DND-41 (cell line): ENCODE results near the gene ATF6.

ENCODE experiments used
- ATAC-seq: fragments of 200-7000 bp; cut with Tn5 transposase; 3 replicates; pipeline ENCODE4 v1.9.1; 2021; ENCODE audit warnings: low read depth; ENCODE audit not compliant: insufficient read depth
- DNase-seq: peaks from one replicate; pipeline ENCODE4 v3.0.0-alpha.2; 2020
- H2AFZ ChIP-seq: 2 replicates; pipeline ENCODE4 v1.6.0; 2012; ENCODE audit warnings: low read depth, low read length
- H3K27ac ChIP-seq: 2 replicates; pipeline ENCODE4 v1.5.1; 2012; ENCODE audit warnings: low read length, inconsistent platforms
- H3K27me3 ChIP-seq: fragments of 200-600 bp; sonication (generic); 2 replicates; pipeline ENCODE4 v1.6.0; 2012; ENCODE audit warnings: low read length, mild to moderate bottlenecking, inconsistent platforms; ENCODE audit not compliant: insufficient read depth, poor library complexity
- H3K36me3 ChIP-seq: 2 replicates; pipeline ENCODE4 v1.5.1; 2012; ENCODE audit warnings: low read length, inconsistent platforms; ENCODE audit not compliant: insufficient read depth
- H3K4me1 ChIP-seq: 2 replicates; pipeline ENCODE4 v1.5.1; 2012; ENCODE audit warnings: mild to moderate bottlenecking, low read length; ENCODE audit not compliant: insufficient read depth
- H3K4me2 ChIP-seq: 2 replicates; pipeline ENCODE4 v1.6.0; 2012; ENCODE audit warnings: mild to moderate bottlenecking, moderate library complexity, low read length, inconsistent platforms; ENCODE audit not compliant: insufficient read depth
- H3K4me3 ChIP-seq, 2 experiments: fragments of 200-600 bp in 1 of 2; shearing (Covaris generic) in 1 of 2; 2 replicates each; pipeline ENCODE4 v1.5.1; 2012 to 2016; ENCODE audit warnings: inconsistent platforms in 2 of 2, low read length in 2 of 2, mild to moderate bottlenecking in 2 of 2, low read depth in 1 of 2, moderate library complexity in 1 of 2
- H3K79me2 ChIP-seq: 2 replicates; pipeline ENCODE4 v1.6.0; 2012; ENCODE audit warnings: low read length, inconsistent platforms; ENCODE audit not compliant: insufficient read depth
- H3K9ac ChIP-seq: 2 replicates; pipeline ENCODE4 v1.6.0; 2012; ENCODE audit warnings: low read depth, mild to moderate bottlenecking, inconsistent platforms, low read length, moderate library complexity
- H3K9me3 ChIP-seq: 2 replicates; pipeline ENCODE4 v1.5.1; 2012; ENCODE audit warnings: low read length, moderate library complexity, mild to moderate bottlenecking, inconsistent platforms; ENCODE audit not compliant: insufficient read depth, severe bottlenecking
- H4K20me1 ChIP-seq: 2 replicates; pipeline ENCODE4 v1.6.0; 2012; ENCODE audit warnings: low read length; ENCODE audit not compliant: insufficient read depth
- EZH2 ChIP-seq: IDR thresholded peaks from 3 replicates; pipeline ENCODE4 v1.6.1; 2012; ENCODE audit warnings: borderline replicate concordance, low read depth, mild to moderate bottlenecking, moderate library complexity, low read length, inconsistent platforms; ENCODE audit not compliant: severe bottlenecking
- TF ChIP-seq, protein P1 (sequence below): IDR thresholded peaks from 2 replicates; pipeline ENCODE4 v1.5.1; 2012; ENCODE audit warnings: borderline replicate concordance, low read length, moderate library complexity, mild to moderate bottlenecking; ENCODE audit not compliant: poor library complexity, severe bottlenecking; ENCODE audit errors: extremely low read depth

Gene ATF6

DNA sequence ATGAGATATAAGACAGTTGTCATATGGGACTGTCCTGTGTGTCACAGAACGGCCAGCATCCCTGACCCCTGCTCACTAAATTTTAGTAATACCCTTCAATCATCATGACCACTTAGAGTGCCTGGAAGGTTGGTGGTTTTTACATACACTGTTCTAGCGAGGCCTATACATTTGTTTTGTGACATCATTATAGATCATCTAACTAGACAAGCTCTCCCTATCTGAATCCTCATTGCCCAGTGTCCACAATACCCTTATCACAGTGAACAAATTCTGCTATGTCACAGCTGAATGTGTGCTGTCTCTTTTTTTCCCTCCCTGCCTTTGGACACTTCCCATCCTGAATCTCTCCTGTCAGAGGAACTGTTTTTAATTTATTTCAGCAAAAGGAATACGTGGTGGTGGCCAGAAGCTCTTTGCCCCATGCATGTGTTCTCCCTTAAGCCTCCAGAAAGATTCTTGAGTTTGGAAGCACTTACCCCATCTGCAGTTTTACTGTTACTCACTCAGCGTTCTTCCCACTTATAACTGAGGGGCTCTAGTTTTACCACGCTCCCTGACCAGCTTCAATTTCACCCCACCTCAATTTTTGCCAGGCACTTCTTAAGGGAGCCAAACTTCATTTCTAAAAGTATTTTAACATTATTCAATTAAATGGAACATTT is 187.3 kb downstream of the ATF6 start:
- no peak for TF ChIP-seq EZH2
- TF ChIP-seq, protein P1, sequence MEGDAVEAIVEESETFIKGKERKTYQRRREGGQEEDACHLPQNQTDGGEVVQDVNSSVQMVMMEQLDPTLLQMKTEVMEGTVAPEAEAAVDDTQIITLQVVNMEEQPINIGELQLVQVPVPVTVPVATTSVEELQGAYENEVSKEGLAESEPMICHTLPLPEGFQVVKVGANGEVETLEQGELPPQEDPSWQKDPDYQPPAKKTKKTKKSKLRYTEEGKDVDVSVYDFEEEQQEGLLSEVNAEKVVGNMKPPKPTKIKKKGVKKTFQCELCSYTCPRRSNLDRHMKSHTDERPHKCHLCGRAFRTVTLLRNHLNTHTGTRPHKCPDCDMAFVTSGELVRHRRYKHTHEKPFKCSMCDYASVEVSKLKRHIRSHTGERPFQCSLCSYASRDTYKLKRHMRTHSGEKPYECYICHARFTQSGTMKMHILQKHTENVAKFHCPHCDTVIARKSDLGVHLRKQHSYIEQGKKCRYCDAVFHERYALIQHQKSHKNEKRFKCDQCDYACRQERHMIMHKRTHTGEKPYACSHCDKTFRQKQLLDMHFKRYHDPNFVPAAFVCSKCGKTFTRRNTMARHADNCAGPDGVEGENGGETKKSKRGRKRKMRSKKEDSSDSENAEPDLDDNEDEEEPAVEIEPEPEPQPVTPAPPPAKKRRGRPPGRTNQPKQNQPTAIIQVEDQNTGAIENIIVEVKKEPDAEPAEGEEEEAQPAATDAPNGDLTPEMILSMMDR = no peak
- no peaks in the 10 kb centered on the region for H3K27me3 ChIP-seq
- H4K20me1 ChIP-seq = no peaks in the 10 kb centered on the region
- H3K9me3 ChIP-seq = no peaks in the 10 kb centered on the region
- no peaks in the 10 kb centered on the region for H3K4me1 ChIP-seq
- ATAC-seq = no peak
- H2AFZ ChIP-seq = no peak overlapping the region
- H3K4me2 ChIP-seq = no peak overlapping the region
- H3K27ac ChIP-seq = no peak overlapping the region
- no peak overlapping the region for H3K4me3 ChIP-seq
- no peak overlapping the region for H3K9ac ChIP-seq
- H3K79me2 ChIP-seq = no peaks in the 10 kb centered on the region
- H3K36me3 ChIP-seq = peaks cover 5% of the 10 kb centered on the region; the same call in 1 of the 2 replicates
- no peak for DNase-seq

DNA sequence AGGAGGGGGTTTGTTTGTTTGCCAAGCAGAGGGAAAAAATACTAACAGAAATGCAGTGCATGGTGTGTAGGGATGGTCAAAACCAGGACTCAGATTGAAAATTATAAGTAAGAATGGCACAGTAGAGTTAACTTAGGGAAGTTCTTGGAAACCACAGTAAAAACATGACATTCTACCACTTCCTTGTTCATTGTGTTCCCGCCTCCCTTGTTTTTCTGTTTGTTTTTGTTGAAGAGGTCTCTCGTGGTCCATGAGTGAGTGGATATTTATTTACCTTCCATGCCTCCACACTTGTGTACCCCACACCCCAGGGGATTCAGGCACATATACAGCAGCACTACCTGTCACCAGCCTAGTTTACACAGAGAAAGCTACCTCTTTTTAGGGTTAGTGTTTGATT is 187.9 kb downstream of the ATF6 start:
- H3K36me3 ChIP-seq = peaks cover 12% of the 10 kb centered on the region; the same call in 1 of the 2 replicates
- no peak overlapping the region for H3K4me2 ChIP-seq
- no peak for DNase-seq

DNA sequence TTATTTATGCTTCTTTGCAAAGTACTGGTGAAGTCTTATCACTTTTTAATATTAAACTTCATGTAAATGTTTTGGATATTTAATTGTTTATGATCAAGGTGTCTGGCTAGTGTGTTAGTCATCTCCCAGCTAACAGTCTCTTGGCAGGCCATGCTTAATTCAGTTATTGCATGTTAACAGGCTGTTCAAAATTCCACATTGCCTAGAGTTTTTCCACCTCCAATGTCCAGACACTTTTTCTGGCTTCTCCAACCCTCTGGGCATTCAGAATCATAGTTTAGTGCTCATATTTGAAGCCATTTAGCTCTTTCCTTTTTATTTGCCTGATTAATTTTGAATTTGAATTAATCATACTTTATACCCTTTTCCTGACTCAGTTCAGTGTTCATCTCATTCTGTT is 188.3 kb downstream of the ATF6 start:
- Histone ChIP-seq H3K36me3 (peaks cover 13% of the 10 kb centered on the region; the same call in 1 of the 2 replicates), H3K27ac (no peak overlapping the region), H4K20me1 (no peaks in the 10 kb centered on the region), H3K4me1 (no peaks in the 10 kb centered on the region), H3K4me2 (no peak overlapping the region), H3K9me3 (no peaks in the 10 kb centered on the region), H3K9ac (no peak overlapping the region), H3K79me2 (no peaks in the 10 kb centered on the region), H3K4me3 (no peak overlapping the region), H2AFZ (no peak overlapping the region), H3K27me3 (no peaks in the 10 kb centered on the region)
- ATAC-seq (no peak), DNase-seq (no peak)
- no peak for TF ChIP-seq EZH2
- TF ChIP-seq, protein P1 = no peak

More for the DNA sequence above, 187.9 kb downstream of the ATF6 start:
- H3K9me3 ChIP-seq = no peaks in the 10 kb centered on the region
- TF ChIP-seq, protein P1 = no peak
- TF ChIP-seq EZH2 = no peak
- no peak overlapping the region for H3K9ac ChIP-seq
- H3K4me1 ChIP-seq = no peaks in the 10 kb centered on the region
- H2AFZ ChIP-seq = no peak overlapping the region
- H4K20me1 ChIP-seq = no peaks in the 10 kb centered on the region
- H3K27me3 ChIP-seq = no peaks in the 10 kb centered on the region
- H3K79me2 ChIP-seq = no peaks in the 10 kb centered on the region
- no peak overlapping the region for H3K4me3 ChIP-seq
- ATAC-seq = no peak
- no peak overlapping the region for H3K27ac ChIP-seq

DNA sequence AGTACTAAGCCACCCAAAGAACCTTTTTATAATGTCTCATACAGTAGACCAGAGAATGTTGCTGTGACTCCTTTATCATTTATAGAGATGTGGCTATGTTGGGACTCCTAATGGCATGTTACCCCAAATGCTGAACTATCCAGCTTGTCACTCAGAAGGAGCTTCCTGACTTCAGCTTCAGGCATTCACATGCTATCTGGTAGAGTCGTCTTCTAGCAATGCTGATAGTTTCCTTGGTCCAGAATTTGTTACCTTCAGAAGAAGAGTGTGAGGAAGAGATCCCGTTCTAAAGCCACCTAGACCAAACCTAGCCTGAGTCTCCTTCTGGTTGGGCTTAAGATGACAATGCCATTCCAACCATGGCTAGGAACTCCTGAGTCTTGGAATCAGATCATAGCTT is 189.5 kb downstream of the ATF6 start:
- H3K27ac ChIP-seq = no peak overlapping the region
- DNase-seq = no peak
- TF ChIP-seq, protein P1 = no peak
- no peak for TF ChIP-seq EZH2
- H3K36me3 ChIP-seq = peaks cover 22% of the 10 kb centered on the region; the same call in 1 of the 2 replicates
- H3K4me3 ChIP-seq = no peak overlapping the region
- H3K4me2 ChIP-seq = no peak overlapping the region
- H3K79me2 ChIP-seq = no peaks in the 10 kb centered on the region
- H3K9ac ChIP-seq = no peak overlapping the region
- ATAC-seq = no peak
- no peaks in the 10 kb centered on the region for H3K9me3 ChIP-seq
- H3K4me1 ChIP-seq = no peaks in the 10 kb centered on the region
- no peaks in the 10 kb centered on the region for H4K20me1 ChIP-seq
- H3K27me3 ChIP-seq = no peaks in the 10 kb centered on the region
- no peak overlapping the region for H2AFZ ChIP-seq
